GM18511 (cell line): Measurements from ENCODE around the gene SNX3.
A peak's percentile ranks its signal among the peaks of the same experiment; 100 is the strongest.
"Not testable (repeated sequence)": the region's sequence is repeated elsewhere in the genome, so short reads cannot be mapped to it uniquely, and the experiment has no call there.

ENCODE experiments used
- ATAC-seq: cut with Tn5 transposase; IDR thresholded peaks from one replicate; pipeline ENCODE4 v1.9.1; 2021; ENCODE audit warnings: mild to moderate bottlenecking, moderate library complexity; ENCODE audit not compliant: unreplicated experiment

The SNX3 gene

DNA sequence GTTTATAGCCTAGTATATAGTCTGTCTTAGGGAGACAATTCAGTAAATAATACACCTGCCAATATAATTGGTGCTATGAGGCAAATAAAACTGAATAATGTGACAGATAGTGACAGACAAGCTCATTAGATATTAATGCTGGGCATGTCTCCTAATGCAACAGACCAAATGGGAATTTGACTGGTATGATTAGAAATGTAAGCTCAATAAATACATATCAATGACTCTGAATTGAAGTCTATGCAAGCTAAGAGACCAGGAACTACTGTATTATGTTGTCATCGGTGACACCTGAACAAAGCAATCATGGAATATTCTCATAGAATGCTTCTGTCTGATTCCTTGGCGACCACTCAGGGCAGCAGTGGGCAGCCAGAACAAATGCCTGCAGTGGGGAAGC, 2.5 kb upstream of the SNX3 start:
- no peak for ATAC-seq

DNA sequence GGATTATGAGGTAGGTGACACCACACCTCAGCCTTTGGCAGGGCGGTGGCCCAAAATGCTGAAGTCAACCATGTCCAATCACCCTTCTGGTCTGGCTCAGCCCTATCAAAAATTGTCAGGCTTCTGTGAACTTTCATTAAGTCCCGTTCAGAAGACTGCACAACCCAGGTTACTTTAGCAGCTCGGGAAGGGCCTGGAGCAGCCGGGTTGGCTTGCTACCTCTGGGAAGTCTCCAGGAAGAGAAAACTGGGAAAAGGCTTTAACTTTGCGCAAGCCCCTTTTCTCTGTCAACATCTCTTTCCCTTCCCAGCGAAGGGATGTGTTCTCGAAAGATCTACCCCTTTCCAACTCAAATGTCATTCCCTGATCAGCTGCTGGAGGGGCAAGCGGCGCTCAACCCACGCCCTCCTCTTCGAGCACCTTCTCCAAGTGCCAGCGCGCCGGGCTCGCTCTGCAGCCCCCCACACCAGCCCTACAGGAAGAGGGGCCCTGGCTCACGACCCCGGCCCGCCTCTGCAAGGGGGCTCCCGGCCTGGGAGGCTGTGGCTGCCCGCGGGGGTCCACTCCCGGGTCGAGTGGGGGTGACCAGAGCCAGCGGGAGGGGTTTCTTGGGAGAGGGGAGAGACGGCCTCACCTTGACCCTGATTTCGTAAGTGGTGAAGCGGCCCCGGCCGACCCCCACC, 573 bp downstream of the SNX3 start:
- ATAC-seq: peak; percentile 14

DNA sequence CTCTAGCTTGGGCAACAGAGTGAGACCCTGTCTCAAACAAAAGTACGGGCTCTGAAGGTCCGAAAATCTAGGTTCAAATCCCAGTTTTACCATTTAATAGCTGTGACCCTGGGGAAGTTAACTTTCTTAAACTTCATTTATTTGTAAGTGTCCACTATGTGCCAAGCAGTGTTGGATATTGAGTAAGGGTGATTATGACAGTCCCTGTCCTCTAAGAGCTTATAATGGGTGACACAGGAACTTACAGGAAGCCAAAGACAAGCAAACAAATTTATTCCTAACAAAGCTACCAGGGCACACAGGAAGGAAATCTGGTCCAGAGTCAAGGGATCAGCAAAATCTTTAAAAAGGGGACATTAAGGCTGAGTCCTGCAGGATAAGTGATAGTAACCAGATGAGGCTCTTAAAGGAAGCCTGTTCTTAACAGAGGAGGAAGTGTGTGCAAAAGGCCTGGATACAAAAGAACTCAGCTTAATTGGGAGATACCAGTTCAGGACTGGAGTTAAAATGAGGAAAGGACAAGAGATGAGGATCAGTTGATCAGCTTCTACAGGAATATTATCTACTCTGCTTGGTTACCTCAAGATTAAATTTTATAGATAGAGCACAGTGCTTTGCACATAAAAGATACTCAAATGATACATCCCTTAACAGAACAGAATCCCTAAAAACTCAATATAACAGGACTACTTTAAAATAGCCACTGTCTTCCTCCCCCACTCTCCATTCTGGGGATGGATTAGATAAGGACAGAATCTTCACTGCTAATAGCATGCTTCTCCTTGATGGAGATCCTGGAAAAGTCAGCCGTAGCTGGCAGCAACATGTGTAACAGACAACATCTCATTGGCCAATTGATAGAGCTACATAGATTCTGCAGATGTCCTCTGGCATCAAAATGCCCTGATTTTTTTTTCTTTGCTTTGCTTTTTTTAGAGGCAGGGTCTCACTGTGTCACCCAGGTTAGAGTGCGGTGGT, 6.1 kb downstream of the SNX3 start:
- ATAC-seq: no peak

DNA sequence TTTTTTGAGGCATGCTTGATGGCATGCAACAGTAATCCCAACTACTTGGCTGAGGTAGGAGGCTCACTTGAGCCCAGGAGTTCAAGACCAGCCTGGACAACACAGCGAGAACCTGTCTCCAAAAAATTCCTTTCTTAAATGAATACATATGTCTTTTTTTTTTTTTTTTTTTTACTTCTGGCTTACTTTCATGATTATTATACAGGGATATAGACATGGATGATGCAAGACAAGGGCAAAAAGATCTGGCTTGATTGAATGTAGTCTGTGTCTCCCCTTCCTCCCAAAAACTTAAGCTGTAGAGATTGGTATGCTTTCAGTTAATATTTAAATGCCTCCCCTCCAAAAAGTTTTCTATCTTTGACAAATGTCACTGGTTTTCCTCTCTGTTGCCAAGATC, 7.6 kb downstream of the SNX3 start:
- no peak for ATAC-seq

DNA sequence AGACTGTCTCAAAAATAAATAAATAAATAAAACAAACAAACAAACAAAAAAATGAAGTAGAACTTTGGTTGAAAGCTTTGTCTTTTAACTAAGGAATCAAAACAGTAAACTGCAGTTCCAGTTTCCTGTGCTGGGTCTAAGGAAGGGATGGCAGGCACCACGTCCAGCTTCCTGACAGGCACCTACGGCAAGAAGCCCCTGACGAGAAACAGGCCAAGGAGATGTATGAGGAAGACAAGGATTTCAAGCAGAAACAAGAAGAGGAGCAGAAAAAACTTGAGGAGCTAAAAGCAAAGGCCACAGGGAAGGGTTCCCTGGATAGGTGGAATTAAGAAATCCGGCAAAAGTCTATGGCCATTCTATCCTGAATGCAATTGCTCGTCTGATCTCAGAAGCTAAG, 8.8 kb downstream of the SNX3 start:
- no peak for ATAC-seq

DNA sequence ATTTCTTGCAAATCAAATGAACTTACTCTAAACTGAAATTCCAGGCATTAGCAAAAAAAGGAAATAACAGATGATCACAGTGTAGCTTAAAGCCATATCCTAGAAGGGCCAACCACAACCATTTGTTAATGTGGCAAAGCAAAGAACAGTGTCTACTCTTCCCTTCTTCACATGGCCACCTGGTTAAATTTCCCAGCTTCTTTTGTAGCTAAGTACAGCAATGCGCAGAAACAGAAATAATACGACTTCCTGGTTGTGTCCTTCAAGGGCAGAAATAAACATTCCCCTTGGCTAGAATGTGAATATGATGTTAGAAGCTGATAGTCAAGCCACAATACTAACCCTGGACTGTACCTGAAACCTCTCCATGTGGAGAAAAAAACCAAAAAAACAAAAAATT, 9.6 kb downstream of the SNX3 start:
- no peak for ATAC-seq

DNA sequence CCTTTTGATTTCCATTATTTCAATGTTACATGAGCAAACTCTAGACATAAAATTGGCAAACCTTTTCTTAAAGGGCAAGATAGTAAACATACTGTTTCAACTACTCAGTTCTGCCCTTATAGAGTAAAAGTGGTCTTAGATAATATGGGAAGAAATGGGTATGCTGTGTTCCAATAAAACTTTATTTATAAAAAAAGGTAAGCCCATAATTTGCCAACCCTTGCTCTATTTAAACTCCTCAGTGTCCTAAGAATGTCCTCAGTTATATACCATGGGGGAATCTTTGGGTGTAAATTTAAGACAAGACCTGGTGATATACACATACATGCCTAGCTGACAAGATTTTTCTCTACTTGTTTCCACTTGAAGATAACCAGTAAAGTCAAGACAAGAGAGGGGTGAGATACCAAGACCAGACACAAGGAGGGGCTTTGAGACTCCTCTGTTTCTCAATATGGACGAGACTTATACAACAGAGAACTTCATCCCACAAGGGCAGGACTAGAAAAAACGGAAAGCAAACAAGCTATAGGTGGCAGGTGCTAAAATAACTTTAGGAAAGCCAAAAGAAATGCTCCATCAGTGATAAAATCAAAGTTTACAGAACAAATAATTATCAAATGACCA, 10.5 kb downstream of the SNX3 start:
- no peak for ATAC-seq

DNA sequence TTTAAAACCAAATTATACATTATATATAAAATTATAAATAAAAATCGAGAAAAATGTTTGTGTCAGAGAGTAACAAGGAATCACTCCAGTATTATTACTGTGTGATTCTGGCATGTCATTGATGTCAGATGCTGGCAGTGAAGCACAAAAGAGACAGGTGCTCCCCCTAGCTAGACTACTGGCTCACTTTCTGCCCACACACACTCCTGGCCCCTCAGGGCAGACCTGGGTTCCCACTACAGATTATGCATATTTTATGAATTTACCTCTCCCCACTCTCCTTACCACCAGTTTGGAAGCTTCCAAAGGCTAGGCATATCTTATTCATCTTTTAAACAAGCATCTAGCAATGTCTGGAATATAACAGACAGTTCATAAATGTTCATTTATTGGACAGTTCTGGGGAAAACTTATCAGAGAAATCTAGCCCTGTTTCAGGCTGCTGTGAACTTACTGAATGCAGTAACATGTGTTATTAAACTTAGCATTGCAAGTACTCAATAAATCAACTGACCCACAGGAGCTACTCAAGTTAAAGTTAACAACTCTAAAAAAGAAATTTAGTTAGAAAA, 12.8 kb downstream of the SNX3 start:
- no peak for ATAC-seq

DNA sequence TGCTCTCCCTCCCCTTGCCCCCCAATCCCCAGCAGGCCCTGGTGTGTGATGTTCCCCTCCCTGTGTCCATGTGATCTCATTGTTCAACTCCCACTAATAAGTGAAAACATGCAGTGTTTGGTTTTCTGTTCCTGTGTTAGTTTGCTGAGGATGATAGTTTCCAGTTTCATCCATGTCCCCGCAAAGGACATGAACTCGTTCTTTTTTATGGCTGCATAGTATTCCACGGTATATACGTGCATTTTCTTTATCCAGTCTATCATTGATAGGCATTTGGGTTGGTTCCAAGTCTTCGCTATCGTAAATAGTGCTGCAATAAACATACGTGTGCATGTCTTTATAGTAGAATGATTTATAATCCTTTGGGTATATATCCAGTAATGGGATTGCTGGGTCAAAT, 15.7 kb downstream of the SNX3 start:
- ATAC-seq: not testable (repeated sequence)

DNA sequence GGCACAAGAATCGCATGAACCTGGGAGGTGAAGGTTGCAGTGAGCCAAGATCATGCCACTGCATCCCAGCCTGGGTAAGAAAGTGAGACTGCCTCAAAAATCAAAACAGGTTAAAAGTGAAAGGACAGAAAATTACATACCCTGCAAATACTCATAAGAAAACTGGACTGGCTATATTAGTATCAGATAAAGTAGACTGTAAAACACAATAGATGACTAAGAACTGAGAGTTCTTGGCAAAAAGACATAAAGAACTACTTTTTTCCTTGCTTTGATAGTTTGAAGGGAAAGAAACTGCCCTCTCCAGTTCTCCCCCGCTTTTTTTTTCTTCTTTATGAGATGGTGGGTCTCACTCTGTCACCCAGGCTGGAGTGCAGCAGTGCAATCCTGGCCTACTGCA, 17.0 kb downstream of the SNX3 start:
- no peak for ATAC-seq

DNA sequence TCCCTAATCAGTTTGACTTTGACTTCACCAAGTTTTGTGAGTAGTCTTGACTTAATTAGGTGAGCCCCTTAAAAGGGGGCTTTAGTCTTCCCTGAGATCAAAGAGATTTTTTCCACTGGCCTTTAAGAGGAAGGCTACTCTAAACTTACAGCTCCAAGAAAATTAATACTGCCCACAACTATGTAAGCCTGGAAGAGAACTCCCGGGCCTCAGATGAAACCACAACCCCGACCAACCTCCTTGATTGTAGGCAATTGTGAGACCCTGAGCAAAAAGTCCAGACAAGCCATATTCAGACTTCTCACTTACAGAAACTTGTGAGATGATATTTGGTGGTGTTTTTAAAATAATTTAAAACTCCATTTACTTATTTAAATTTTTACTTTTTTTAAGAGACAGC, 18.1 kb downstream of the SNX3 start:
- ATAC-seq: no peak

DNA sequence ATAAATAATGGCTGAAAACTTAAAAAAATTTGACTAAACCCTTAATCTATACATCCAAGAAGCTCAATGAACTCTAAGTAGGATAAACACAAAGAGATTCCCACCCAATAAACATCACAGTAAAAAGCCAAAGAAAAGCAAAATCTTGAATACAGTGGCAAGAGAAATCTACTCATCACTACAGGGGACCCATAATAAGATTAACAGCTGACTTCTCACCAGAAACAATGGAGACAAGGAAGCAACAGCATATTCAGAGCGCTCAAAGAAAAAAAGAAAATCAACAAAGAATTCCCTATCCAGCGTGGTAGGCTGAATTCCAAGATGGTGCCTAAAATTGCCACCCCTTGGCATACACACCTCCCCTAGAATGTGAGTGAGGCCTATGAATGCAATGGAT, 18.6 kb downstream of the SNX3 start:
- ATAC-seq: no peak

DNA sequence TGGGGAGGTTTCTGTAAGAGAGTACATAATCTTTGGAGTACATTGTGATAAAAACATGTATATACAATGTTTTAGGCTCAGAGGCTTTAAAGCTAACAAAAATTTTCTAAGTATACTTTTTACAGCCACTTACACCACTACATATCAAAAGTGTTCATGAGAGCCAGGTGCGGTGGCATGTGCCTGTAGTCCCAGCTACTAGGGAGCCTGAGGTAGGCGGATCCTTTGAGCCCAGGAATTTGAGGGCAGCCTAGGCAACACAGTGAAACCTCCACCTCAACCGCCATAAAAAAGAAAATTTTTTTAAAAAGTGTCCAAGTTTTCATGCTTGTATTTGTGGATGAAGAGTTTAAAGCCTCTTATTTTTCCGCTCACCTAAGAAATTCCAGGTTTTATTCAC, 22.5 kb downstream of the SNX3 start:
- ATAC-seq: no peak

DNA sequence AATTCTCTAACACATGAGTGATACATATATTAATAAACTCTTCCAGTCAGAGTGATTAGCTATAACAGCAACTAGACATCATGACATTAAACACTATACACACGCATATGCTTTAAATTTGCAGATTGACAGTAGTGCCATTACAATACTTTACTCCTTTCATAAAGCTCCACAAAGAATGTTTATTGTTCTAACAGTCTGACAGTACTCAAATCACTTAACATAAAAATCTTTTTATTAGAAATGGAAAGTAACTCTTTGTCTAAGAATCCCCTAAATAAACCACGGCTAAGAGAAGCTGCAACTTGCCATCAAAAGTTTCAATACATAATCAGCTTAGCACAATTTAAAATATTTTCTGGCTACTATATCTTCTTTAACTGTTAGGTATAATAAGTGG, 24.0 kb downstream of the SNX3 start:
- no peak for ATAC-seq

DNA sequence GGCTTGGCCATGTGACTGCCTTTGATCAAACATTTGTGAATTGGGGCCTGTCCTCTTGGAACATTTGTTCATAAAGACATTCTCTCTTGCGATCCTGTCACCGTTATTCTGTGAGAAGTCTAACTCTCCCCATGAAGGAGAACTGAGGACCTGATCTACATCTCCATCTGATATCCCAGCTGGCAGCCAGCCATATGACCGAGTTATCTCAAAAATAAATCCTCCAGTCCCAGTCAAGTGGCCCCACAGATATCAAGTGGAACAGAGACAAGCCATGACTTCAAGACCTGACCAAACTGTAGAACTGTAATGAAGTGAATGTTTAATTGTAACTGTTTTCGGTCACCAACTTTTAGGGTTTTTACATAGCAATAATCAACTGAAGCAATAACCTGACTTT, 25.7 kb downstream of the SNX3 start:
- ATAC-seq: no peak

DNA sequence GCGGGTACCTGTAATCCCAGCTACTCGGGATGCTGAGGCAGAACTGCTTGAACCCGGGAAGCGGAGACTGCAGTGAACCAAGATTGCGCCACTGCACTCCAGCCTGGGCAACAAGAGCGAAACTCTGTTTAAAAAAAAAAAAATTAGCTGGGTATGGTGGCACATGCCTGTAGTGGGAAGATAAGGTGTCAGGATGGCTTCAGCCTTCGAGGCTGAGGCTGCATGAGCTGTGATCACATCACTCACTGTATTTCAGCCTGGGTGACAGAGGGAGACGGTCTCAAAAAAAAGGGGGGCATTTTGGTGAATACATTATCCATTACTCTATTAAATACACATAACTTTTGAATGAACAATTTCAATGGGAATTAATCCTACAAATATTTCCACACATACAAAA, 32.4 kb downstream of the SNX3 start:
- no peak for ATAC-seq

DNA sequence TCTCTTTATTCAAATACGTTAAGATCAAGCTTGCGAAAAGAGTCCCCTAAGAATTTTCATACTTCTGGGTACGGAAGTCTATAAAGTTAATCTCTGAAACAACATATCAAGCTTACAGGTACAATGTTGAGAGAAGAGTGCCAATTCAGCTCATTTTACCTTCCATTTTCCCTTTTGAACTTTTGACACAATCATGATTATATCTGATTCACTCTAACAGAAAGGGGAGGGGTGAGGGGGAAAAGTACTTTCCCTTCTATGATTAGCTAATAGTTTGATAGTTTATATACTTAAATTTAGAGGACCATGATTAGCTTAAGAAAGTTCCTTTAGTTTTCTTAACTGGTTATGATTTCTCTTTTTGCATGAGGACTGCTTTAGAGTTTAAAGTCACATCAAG, 33.5 kb downstream of the SNX3 start:
- ATAC-seq: no peak

DNA sequence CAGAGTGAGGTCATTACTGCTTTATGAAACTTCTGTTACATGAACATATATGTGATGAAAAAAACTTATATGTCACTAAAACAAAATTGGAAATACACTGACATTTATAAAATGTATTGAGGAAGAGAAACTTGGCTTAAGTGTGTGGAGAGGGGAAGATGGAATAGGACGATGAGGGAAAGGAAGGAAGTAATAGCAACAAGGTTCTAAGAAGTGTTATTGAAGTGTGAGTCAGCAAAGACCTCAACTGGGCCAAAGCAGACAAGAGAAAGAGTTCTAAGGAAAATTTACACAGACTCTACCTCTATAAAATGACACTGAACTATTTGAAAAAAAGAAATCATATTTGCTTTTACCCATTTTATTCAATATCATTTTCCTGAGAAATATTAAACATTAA, 38.3 kb downstream of the SNX3 start:
- no peak for ATAC-seq

DNA sequence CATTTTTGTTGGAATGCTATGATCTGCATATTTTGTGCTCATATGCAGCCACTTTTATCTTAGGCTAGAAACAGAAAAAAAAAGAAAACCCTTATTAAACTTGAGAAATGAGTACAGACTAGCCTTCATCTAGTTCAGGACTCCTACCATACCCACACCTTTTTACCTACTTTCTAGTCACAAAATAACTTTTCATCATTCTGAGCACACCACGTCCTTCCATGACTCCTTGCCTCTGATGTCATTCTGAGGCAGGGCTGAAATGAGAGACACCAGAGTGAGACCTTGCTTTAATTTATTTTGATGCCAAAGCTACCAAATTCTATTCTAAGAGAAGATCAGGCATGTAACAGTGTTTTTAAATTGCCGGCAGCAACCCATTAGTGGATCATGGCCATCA, 38.8 kb downstream of the SNX3 start:
- no peak for ATAC-seq

DNA sequence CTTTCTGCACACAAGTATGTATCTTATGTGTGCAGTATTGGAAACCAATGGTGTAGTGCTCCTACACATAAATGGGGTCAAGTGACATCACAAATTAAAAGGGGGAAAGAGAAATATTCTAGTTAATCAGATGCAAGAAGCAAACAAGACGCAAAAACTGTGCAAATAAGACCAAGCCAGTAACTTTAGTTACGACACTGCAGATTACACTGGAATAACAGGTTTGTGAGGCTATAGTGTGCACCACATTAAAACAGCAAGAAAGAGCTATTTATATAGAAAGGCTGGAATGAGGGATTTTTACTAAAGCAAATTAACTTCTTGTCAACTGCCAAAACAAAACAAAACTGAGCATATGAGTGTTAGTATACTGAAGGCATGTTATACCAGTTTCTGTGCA, 49.2 kb downstream of the SNX3 start:
- ATAC-seq: no peak

DNA sequence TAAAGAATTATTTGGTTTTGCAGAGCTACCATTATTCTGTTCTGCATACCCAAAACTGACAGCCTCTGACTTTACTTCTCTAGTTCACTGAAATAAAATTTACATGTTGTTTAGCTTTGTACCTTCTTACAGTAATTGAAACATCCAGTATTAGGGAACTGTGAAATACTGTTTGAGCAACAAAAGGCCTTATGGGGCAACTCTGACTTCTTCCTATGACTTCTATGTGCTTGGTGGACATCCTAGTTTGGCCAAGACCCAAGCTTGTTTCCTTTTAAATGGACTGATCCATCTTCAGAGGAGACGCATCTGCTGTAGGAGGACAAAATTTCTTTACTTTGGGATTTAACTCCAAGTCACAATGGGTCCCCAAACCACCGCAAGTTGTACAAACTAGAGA, 50.3 kb downstream of the SNX3 start:
- ATAC-seq: no peak

DNA sequence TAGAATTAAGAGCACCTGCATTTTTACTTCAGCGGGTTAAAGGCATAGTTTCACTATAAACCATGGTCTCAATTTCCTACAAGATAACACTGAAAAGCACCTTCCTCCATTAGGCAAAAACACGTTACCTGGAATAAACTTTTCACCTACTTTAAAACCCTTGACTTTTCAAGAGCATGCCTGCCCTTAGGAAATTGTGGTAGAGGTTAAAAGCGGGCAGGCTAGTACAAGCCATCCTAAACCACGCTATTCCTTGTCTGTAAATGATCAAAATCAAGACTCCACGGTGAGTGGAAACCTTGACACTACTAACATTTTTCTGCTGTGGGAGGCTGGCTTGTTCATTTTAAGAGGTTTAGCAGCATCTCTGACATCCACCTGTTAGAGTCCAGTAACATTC, 51.1 kb downstream of the SNX3 start:
- ATAC-seq: no peak
